BJ (cell line): ENCODE data around the gene CYP24A1. TPM values are rescaled to one million over a fixed set of nuclear protein-coding genes. Genes with fewer than 3 reads are reported as not detected.

Experiments used
- CTCF ChIA-PET: fragments of 350-600 bp; formaldehyde crosslinking; extraction: SDS; loops from one replicate; lab custom pipeline; 2021; ENCODE audit warnings: antibody characterized with exemption, inconsistent platforms; lab: Yijun Ruan, JAX
- POLR2A ChIA-PET: fragments of 300-600 bp; sonication (Branson Sonifier 250); formaldehyde crosslinking; extraction: SDS; loops from one replicate; lab custom pipeline; 2021; ENCODE audit warnings: antibody characterized with exemption; lab: Charles Lee
- DNase-seq: peaks from one replicate; pipeline ENCODE4 v3.0.0-alpha.2; 2011; ENCODE audit warnings: low read depth
- H3K27me3 ChIP-seq: 2 replicates; pipeline ENCODE4 v1.6.0; 2011; ENCODE audit warnings: low read length; ENCODE audit not compliant: control insufficient read depth, insufficient read depth
- H3K36me3 ChIP-seq: 2 replicates; pipeline ENCODE4 v1.5.1; 2011; ENCODE audit warnings: low read length; ENCODE audit not compliant: control insufficient read depth, insufficient read depth
- H3K4me3 ChIP-seq: 2 replicates; pipeline ENCODE4 v1.5.1; 2011; ENCODE audit warnings: low read depth, mild to moderate bottlenecking, control low read depth, low read length
- CTCF ChIP-seq: IDR thresholded peaks from 2 replicates; pipeline ENCODE4 v1.5.1; 2011; ENCODE audit warnings: low read depth, mild to moderate bottlenecking, control low read depth, inconsistent platforms, low read length, moderate library complexity; ENCODE audit not compliant: insufficient read depth
- polyA plus RNA-seq: library from polyadenylated mRNA; depleted of rRNA; stranded (reverse); fragments of >200 nt; gene quantifications from 2 replicates; pipeline ENCODE4 v1.2.3, GENCODE V29; 2011; rRNA removed

The CYP24A1 gene
- polyA plus RNA-seq, 1 experiment, result 0.10 TPM

GRCh38 chr20:54106162-54106561 is 67.6 kb downstream of the CYP24A1 start:
- ChIA-PET POLR2A (no interaction called here), CTCF (interaction anchor here (0.7 to 19.0 kb wide), 8 partner anchors 9 to 249 kb away, joined by 3 to 544 read pairs (median 4); partner anchors contain the start of gene PFDN4)
- Histone ChIP-seq H3K4me3 (no peak overlapping the region), H3K27me3 (no peaks in the 10 kb centered on the region; the same call in 1 of the 2 replicates), H3K36me3 (no peaks in the 10 kb centered on the region)
- TF ChIP-seq CTCF, result no peak
- DNase-seq, result no peak

DNA sequence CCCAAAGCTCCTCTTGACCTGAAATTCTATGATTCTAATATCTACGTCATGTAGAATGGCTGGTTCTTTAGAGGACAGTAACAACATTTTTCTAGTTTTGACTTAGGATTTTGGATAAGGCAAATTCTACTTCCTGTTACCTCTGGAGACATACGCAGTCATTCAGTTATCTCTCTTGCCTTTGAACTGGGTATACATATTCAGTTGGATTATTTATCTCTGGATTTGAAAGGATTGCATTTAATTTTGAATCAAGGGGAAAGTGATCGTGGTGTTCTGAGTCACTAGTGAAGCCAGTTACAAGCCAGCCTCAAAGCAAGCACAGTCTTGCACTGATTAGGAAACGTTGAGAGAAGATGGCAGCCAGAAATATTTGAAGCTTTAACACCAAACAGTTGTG is 68.1 kb downstream of the CYP24A1 start:
- ChIA-PET CTCF (interaction anchor here (0.7 to 19.0 kb wide), 9 partner anchors 8 to 97 kb away, joined by 3 to 544 read pairs (median 9); partner anchors contain the start of gene PFDN4), POLR2A (no interaction called here)
- Histone ChIP-seq H3K27me3 (no peaks in the 10 kb centered on the region; the same call in 1 of the 2 replicates), H3K36me3 (no peaks in the 10 kb centered on the region), H3K4me3 (no peak overlapping the region)
- DNase-seq, result no peak
- no peak for TF ChIP-seq CTCF

- DNase-seq, result no peak
- ChIA-PET CTCF (interaction anchor here (0.9 to 19.0 kb wide), 9 partner anchors 10 to 98 kb away, joined by 3 to 544 read pairs (median 6); partner anchors contain the start of gene PFDN4), POLR2A (no interaction called here)
- no peak for TF ChIP-seq CTCF
- Histone ChIP-seq H3K4me3 (no peak overlapping the region), H3K27me3 (no peaks in the 10 kb centered on the region; the same call in 1 of the 2 replicates), H3K36me3 (no peaks in the 10 kb centered on the region)
Observed at GRCh38 chr20:54104781-54105180, 69.0 kb downstream of the CYP24A1 start.

GRCh38 chr20:54103762-54104600 is 69.8 kb downstream of the CYP24A1 start:
- POLR2A ChIA-PET, result no interaction called here
- CTCF ChIA-PET, result interaction anchor here (0.6 to 19.0 kb wide), 23 partner anchors 10 to 544 kb away, joined by 3 to 544 read pairs (median 4); partner anchors contain the start of gene PFDN4
- Histone ChIP-seq H3K27me3 (no peaks in the 10 kb centered on the region; the same call in 1 of the 2 replicates), H3K4me3 (no peak overlapping the region), H3K36me3 (no peaks in the 10 kb centered on the region)
- DNase-seq, result no peak
- no peak for TF ChIP-seq CTCF

Other genes starting within 250 kb of the CYP24A1 start
- gene BCAS1, start 103.4 kb downstream of the CYP24A1 start, polyA plus RNA-seq, result not detected in 2 replicates
- gene PFDN4, start 34.1 kb upstream of the CYP24A1 start, polyA plus RNA-seq, result 10.4 and 40.1 TPM in 2 replicates